Right kidney (tissue), 9 donors: ENCODE data around the gene WDR45.
"Not testable (repeated sequence)": the region's sequence is repeated elsewhere in the genome, so short reads cannot be mapped to it uniquely, and the experiment has no call there.

Experiments
- DNase-seq: peaks from one replicate; pipeline ENCODE4 v3.0.0-alpha.2; 2016
- long read RNA-seq, 8 donors: transcript quantifications; one replicate each; lab custom pipeline, GENCODE V29; 2026

The WDR45 gene
- long read RNA-seq, donor 1, transcript WDR45-207 (11 exons, 1,639 nt) = major isoform, 14 of 22 reads
- long read RNA-seq, donor 1, partial matches to known transcripts = 0 of 22 reads
- long read RNA-seq, donor 1, other reads (novel, unspliced or antisense) = 0 of 22 reads
- long read RNA-seq, donor 2, transcript WDR45-207 (11 exons, 1,639 nt) = major isoform, 5 of 8 reads
- long read RNA-seq, donor 2, partial matches to known transcripts = 0 of 8 reads
- long read RNA-seq, donor 2, other reads (novel, unspliced or antisense) = 0 of 8 reads
- long read RNA-seq, donor 3, partial matches to known transcripts = 0 of 5 reads
- long read RNA-seq, donor 3, other reads (novel, unspliced or antisense) = 0 of 5 reads
- long read RNA-seq, donor 4, transcript WDR45-207 (11 exons, 1,639 nt) = major isoform, 5 of 11 reads
- long read RNA-seq, donor 4, partial matches to known transcripts = 0 of 11 reads
- long read RNA-seq, donor 4, other reads (novel, unspliced or antisense) = 0 of 11 reads
- long read RNA-seq, donor 5, transcript WDR45-207 (11 exons, 1,639 nt) = major isoform, 10 of 13 reads
- long read RNA-seq, donor 5, partial matches to known transcripts = 0 of 13 reads
- long read RNA-seq, donor 5, other reads (novel, unspliced or antisense) = 0 of 13 reads
- long read RNA-seq, donor 6, transcript WDR45-207 (11 exons, 1,639 nt) = major isoform, 9 of 13 reads
- long read RNA-seq, donor 6, partial matches to known transcripts = 0 of 13 reads
- long read RNA-seq, donor 6, other reads (novel, unspliced or antisense) = 0 of 13 reads
- long read RNA-seq, donor 7, transcript WDR45-207 (11 exons, 1,639 nt) = major isoform, 15 of 26 reads
- long read RNA-seq, donor 7, partial matches to known transcripts = 6 of 26 reads
- long read RNA-seq, donor 7, other reads (novel, unspliced or antisense) = 0 of 26 reads
- long read RNA-seq, donor 8, transcript WDR45-207 (11 exons, 1,639 nt) = major isoform, 6 of 10 reads
- long read RNA-seq, donor 8, partial matches to known transcripts = 0 of 10 reads
- long read RNA-seq, donor 8, other reads (novel, unspliced or antisense) = 0 of 10 reads

DNA sequence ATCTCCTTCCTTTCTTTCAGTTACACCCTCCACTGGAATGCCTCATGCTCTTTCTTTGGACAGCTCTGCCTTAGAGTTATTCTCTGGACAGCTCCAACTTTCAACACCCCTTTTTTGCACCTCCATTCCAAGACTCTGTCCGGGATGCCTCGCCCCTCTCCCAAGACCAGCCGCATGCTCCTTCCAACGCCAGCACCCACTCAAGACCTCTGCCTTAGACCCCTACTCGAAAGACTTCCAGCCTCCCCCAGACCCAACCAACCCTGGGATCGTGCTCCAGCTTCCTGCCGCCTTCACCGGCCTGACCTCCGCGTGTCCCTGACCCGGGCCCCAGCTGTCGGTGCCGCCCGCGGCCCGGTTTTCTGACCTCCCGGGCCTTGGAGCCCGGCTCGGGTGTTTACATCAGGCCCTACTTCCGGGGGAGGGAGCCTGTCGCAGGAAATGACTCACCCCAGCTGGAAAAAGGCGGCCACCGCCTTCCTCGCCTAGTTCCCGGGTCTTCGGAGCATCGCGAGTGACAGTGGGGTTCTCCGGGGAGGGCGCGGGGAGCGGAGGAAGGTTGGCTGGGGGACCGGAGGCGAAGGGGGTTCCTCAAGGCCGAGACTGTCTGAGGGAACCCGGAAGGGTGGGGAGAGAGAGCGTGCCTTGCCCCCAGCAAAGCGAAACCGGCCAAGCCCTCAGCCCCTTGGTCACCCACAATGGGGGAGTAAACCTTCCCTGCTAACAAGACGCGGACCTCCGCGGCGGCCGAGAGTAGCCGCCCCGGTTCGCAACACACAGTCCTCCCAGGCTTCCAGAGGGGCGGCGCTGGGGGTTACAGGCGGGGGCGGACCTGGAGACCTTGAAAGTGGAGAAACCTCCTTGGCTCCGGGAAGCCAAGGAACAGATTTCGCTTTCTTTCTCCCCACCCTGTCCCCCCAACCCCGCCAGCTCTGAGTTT, at the start of gene WDR45:
Gene WDR45, minus strand, starts transcription at position 399 of the 940 bp plus-strand sequence. CDS start 1,792 bp downstream, outside the sequence.
- peak; percentile 77 for DNase-seq

DNA sequence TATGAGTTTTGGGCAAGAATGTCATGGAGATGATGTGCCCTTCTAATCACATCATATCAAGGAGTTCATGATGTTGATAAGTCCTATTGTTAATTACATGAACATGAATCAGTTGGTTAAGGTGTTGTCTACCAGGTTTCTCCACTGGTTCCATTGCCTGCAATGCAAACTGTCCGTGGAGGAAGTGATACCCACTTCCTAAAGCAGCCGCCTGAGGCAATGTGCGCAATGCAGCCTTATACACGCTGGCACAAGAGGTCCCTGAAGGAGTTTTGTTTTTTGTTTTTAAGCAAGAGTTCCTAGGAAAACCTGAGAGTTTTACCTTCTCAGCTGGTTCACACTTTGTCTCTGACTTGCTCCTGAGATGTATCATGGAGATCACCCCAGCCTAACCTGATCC, 49.7 kb upstream of the WDR45 start:
- DNase-seq = no peak

DNA sequence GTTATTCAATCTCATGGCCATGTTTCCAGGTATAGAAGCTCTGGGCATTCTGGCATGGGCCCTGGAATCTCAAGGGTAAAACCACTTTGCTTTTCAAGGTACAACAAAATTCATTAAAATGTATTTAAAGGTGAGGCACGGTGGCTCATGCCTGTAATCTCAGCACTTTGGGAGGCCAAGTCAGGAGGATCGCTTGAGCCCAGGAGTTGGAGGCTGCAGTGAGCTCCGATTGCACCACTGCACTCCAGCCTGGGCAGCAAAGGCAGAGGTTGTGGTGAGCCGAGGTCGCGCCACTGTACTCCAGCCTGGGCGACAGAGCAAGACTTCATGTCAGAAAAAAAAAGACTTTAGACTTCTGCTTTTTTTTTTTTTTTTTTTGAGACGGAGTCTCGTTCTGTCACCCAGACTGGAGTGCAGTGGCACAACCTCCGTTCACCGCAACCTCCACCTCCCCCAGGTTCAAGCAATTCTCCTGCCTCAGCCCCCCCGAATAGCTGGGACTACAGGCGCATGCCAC, 48.1 kb upstream of the WDR45 start:
- not testable (repeated sequence) for DNase-seq

DNA sequence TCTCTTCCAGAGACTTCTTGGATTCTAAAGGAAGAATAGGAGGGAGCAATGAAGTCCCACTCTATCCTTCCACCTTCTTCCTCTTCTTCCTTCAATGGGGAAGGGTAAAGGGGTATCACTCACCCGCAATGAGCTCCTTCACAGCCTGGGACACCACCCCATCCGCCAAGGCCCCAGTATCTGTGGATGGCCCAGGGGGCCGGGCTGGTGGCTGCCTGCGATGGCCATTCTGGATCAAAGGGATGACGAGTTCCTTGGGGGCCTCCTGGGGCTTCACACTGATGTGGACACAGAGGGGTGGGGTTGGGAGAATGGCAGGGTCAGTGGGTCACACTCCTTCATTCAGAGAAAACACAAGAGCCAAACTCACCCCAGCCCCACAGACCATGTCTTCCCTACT, 42.8 kb upstream of the WDR45 start:
- no peak for DNase-seq

DNA sequence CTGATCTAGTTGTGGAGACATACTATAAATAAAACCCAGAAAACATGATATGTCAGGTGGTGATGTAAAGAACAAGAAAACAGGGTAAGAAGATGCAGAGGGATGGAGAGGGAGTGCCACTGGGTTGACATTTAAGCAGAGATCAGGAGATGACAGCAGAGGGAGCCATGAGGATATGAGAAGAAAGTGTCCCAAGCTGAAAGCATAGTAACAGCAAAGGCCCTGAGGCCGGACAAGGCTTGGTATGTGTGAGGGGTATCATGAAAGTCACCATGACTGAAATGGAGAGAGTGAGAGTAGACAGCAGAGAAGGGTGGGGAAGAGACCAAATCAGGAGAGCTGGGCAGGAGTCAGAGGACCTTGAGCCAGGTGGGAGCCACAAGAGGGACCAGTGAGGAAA, 40.4 kb upstream of the WDR45 start:
- DNase-seq = no peak

DNA sequence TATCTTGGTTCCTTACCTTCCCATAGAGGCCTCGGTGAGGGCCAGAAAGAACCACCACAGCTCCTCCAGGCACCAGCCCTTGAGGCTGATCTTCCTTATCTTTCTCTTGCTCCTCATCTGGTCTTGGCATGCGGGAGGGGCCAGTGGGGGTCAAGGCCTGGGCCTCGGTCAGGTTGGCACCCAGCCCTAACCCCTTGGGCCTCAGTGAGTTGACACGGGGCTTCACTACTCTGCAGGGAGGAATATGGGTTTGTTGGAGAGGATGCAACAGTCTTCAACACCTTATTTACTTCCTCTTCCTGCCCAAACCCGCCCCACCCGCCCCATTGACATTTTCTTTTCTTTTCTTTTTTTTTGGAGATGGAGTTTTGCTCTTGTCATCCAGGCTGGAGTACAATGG, 37.9 kb upstream of the WDR45 start:
- DNase-seq = no peak

DNA sequence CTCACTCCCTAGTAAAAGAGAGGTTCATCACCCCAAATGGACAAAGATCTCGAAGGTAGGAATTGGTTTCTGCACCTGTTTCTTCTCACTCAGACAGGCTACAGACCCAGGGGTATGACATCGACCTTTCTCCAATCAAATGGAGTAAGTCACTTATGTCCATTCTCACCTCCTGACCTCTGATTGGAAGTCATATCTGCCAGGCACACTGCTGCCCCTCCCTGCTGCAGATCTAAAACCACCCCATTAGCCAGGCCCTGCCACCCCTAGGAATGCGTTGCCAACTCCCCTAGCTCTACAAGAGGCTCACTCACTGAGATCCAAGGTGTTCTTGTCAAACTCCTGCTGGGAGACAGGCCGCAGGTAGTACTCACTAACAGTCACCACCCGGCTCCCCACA, 37.0 kb upstream of the WDR45 start:
- DNase-seq = no peak

DNA sequence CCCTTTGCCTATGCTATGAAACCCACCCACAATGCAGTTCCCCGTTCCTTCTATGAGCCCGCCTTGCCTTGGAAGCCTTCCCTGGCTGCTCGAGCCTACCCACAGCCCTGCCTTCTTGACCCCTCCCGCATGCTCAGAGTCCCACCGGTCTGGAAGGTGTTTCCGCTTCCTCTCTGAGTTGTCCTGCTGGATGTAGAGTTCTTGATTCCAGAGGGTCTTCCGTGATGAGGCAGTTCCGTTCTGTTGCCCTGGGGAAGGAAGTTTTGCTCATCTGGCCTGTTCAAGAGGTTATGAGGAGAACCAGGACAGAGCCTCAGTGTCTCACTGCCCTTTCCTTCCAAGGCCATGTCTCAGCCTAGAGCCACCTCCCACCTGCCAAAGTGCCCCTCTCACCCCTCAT, 36.4 kb upstream of the WDR45 start:
- no peak for DNase-seq

DNA sequence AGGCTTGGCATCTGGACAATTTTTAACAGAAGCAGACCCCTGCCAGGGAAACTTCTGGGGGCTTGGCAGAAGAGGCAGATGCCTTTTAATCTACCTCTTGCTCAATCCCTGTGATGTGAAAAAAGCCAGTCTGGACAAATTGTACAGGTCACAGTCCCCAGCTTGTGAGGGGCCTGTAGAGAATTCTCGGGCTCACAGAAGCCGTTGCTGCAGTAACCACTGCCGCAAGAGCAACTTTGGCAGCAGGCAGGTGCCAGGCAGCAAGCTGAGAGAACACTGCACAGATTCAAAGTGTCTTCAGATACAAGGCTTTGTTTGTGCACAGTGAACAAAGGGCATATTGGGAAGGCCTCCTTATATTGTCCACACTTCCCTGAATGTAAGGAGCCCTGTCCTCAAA, 32.1 kb upstream of the WDR45 start:
- no peak for DNase-seq

DNA sequence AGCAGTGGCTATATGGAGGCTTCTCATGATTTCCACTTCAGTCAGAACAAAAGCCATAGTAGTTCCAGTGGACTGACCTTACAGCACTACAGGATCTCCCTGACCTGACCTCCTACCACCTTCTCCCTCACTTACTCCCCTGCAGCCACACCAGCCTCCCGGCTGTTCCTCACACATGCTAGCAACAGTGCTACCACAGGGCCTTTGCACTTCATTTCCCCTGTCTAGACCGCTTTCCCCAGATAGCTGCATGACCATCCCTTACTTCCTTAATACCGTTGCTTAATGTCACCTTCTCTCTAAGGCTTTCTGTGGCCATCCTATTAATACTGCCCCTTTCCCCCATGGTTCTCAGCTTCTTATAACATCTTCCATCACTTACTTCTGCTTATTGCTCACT, 30.7 kb upstream of the WDR45 start:
- DNase-seq = no peak

DNA sequence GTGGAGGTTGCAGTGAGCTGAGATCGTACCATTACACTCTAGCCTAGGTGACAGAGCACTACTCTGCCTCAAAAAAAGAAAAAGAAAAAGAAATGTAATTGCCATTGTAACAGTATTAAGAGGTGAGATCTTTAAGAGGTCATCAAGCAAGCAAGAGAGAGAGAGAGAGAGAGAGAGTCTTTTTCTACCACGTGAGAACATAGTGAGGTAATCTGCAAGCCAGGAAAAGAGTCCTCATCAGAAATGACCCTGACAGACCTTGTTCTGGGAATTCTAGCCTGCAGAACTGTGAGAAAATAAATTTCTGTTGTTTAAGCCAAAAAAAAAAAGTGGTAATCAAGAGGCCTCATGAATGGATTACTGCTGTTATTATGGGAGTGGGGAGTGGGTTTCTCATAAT, 29.0 kb upstream of the WDR45 start:
- DNase-seq = no peak

DNA sequence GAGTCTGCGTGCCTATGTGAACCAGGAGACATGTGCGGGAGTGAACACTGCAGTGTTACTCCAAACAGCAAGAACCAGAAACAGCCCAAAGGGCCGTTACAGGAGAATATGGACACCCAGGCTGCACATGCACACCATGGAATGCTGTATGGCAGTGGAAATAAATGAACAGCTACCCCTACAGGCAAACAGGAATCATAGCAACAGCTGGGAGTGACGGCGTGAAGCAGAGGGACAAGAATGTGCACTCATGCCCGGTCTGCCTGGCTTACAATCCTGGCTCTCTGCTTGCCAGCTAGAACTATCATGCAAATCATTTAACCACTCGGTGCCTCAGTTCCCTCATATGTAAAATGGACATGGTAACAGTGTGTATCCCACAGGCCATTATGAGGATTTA, 27.2 kb upstream of the WDR45 start:
- no peak for DNase-seq

DNA sequence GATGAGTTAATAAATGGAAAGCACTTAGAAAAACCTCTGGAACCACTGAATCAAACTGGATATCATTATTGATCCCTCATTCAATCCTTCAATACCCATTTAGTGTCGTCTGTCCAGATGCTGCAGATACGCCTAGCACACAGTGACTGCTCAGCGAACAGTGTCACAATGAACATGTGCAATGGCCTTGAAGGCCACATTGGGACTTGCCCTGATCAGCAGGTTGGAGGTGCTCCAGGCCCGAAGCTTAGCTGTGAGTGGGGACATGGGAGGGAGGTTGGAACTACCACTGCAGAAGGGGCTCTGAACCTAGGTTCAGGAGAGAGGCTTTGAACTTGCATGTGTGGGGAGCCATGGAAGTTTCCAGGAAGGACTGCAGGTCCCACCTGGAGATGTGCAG, 26.6 kb upstream of the WDR45 start:
- no peak for DNase-seq

DNA sequence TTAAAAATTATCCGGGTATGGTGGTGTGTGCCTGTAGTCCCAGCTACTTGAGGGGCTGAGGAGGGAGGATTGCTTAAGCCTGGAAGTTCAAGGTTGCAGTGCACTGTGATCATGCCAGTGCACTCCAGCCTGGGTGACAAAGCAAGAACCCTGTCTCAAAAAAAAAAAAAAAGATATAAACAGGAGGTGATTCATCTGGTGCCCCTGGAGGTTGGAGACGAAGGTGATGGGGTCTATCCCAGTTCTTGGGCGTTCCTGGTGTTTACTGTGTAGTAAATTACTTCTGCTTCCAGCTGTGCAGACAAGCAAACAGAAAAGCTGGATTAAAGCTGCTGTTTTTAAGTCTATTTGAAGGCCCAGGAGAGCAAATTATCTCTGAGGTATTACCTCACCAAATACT, 23.9 kb upstream of the WDR45 start:
- no peak for DNase-seq

DNA sequence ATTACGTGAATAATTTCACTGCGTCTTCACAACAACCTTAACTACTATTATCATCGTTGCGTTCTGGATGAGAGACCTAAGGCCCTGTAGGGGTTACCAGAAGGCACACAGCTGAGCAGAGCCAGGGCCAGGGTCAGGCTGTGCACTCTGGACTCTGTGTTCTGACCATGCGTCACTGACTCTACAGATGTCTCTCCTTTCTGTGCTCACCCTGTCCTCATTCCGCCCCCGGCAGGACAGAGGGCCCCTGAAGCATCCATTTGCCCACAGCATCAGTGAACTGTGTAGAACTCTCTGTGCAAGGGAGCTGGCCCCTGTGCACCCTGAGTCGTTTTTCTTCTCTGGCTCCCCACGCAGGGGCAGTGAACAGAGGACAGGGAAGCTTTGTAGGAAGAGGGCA, 22.5 kb upstream of the WDR45 start:
- peak; percentile 14 for DNase-seq

DNA sequence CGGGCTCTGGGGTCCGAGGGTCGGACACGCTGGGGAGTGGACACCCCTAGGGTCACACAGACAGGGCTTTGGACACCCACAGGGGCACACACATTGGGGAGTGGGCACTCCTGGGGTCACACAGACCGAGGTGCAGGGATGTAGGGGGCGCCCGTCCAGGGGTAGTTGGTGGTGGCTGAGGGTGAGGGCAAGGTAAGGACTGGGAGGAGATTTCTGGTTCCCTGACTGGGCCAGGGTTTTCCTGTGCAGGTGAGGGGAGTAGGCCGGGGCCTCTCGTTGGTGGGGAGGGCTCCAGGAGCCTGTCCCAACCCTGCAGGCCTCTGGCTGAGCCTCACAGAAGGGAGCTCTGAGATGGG, 21.9 kb upstream of the WDR45 start:
- no peak for DNase-seq

DNA sequence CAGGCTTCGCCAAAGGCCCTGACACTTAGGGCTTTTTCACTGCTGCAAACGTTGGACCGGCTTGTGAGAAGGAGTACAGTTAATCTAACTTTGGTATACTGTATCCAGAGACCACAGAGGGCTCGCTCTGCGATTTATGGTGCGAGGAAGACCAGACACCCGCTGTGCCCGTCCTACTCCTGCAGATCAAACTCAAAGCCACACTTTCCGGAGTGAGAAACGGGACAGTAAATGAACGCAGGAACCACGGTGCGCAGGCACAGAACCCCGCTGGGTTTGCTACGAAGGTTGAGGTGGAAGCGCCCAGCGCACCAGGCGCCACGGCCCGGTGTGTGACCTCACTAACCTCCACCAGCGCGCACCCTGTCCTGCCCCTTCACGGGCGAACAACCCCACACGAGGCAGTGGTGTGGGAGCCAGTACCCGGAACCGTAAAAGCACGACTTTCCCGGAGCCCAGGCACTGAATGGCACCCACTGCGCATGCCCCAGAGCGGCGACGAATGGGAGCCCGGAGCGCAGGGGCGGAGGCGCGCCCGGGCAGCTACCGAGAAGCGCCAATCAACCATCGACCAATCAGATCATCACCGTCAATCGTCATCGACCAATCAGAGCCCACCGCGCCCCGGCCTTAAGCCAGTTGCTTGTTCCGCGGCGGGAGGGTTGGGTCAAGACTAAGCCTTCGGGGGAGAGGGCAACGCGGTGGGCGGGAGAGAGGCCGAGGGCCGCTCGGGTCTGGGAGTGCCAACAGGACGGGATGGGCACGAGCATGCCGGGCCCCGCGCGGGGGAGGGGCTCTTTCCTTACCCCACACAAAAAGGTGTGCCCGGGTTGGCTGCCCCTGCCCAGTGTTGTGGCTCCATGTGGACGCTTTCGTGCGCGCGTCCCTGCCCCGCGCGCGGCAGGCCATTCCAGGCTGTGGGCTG, 21.3 kb upstream of the WDR45 start:
- peak; percentile 76 for DNase-seq

DNA sequence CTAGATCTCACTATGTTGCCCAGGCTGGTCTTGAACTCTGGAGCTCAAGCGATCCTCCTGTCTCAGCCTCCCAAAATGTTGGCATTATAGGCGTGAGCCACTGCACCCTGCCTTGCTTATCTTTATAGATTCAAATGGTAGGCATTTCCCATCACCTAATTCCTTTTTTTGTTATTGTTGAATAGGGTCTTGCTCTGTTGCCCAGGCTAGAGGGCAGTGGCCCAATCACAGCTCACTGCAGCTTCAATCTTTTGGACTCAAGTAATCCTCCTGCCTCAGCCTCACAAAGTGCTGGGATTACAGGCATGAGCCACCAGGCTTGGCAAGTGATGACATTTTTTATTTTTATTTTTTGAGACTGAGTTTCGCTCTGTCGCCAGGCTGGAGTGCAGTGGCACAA, 16.7 kb upstream of the WDR45 start:
- DNase-seq = no peak

DNA sequence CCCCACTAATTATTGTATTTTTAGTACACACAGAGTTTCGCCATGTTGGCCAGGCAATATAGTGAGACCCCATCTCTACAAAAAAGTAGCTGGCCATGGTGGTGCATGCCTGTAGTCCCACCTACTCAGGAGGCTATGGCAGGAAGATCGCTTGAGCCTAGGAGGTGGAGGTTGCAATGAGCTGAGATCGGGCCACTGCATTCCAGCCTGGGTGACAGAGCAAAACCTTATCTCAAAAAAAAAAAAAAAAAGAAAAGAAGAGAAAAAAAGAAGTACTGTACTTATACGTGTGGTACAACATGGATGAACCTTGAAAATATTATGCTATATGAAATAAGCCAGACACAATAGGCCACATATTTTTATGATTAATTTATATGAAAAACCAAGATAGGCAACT, 9.9 kb upstream of the WDR45 start:
- DNase-seq = no peak

DNA sequence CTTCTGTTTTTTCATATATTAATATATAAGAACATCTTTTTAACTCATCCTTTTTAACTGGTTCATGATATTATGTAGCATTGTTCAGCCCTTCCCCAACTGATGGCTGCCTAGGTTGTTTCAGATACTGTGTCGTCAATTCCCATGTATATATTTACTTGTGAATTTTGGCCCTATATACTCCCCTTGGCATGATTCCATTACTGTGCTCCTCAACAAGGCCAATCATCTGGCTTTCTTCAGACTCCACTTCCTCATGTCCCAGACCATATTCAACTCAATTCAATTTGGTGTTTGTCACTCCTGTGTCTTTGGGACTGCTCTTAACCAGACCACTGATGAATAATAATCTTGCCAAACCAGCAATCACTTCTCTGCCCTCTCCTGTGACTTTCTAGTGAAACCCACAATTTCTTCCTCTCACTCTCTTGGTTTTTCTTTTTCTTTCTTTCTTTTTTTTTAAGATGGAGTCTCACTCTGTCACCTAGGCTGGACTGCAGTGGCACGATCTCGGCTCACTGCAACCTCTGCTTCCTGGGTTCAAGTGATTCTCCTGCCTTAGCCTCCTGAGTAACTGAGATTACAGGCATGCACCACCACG, 2.7 kb upstream of the WDR45 start:
- DNase-seq = no peak
